ENCODE results near the gene PLA2G1B.
"Not testable (repeated sequence)": the region's sequence is repeated elsewhere in the genome, so short reads cannot be mapped to it uniquely, and the experiment has no call there.

PLA2G1B gene

DNA sequence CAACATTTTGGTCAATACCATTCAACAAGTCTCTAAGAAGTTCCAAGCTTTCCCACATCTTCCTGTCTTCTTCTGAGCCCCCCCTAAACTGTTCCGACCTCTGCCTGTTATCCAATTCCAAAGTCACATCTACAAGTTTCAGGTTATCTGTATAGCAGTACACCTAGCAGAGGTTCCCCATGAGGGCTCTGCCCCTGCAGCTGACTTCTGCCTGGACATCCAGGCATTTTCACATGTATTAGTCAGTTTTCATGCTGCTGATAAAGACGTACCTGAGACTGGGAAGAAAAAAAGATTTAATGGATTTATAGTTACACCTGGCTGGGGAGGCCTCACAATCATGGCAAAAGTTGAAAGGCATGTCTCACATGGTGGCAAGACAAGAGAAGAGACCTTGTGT, 10.2 kb upstream of the PLA2G1B start:
- H3K9ac ChIP-seq (ENCODE audit: low read depth, low read length) = no peak overlapping the region
- H3K4me3 ChIP-seq (ENCODE audit: low read depth, low read length) = no peak overlapping the region
- peaks cover 6% of the 10 kb centered on the region for H3K9me3 ChIP-seq (ENCODE audit: control insufficient read depth, insufficient read depth, low read length)
- H3K4me1 ChIP-seq (ENCODE audit: control insufficient read depth, insufficient read depth, low read length) = no peaks in the 10 kb centered on the region
- no peaks in the 10 kb centered on the region for H3K27me3 ChIP-seq (ENCODE audit: control insufficient read depth, insufficient read depth, low read length)
- no peaks in the 10 kb centered on the region for H3K36me3 ChIP-seq (ENCODE audit: control insufficient read depth, insufficient read depth, low read length)

DNA sequence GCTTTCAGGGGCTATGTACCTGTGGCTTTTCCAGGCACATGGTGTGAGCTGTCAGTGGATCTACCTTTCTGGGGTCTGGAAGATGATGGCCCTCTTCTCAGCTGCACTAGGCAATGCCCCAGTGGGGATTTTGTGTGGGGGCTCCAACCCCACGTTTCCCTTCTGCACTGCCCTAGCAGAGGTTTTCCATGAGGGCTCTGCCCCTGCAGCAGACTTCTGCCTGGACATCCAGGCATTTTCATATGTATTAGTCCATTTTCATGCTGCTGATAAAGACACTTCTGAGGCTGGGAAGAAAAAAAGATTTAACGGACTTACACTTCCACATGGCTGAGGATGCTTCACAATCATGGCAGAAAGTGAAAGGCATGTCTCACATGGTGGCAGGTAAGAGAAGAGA, 8.8 kb upstream of the PLA2G1B start:
- not testable (repeated sequence) for H3K9ac ChIP-seq (ENCODE audit: low read depth, low read length); H3K36me3 ChIP-seq (ENCODE audit: control insufficient read depth, insufficient read depth, low read length); H3K4me1 ChIP-seq (ENCODE audit: control insufficient read depth, insufficient read depth, low read length); H3K4me3 ChIP-seq (ENCODE audit: low read depth, low read length); H3K9me3 ChIP-seq (ENCODE audit: control insufficient read depth, insufficient read depth, low read length); H3K27me3 ChIP-seq (ENCODE audit: control insufficient read depth, insufficient read depth, low read length)

DNA sequence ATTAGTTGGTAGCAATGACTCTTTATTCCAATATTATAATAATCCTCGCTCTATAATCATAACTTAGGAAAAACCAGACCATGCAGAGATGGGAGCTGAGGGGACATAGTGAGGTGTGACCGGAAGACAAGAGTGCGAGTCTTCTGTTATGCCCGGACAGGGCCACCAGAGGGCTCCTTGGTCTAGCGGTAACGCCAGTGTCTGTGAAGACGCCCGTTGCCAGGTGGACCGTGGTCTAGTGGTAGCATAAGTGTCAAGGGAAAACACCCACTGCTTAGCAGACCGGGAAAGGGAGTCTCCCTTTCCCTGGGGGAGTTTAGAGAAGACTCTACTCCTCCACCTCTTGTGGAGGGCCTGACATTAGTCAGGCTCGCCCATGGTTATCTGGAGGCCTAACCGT, 7.9 kb upstream of the PLA2G1B start:
- H3K4me3 ChIP-seq (ENCODE audit: low read depth, low read length); H3K27me3 ChIP-seq (ENCODE audit: control insufficient read depth, insufficient read depth, low read length); H3K9ac ChIP-seq (ENCODE audit: low read depth, low read length); H3K9me3 ChIP-seq (ENCODE audit: control insufficient read depth, insufficient read depth, low read length); H3K4me1 ChIP-seq (ENCODE audit: control insufficient read depth, insufficient read depth, low read length); H3K36me3 ChIP-seq (ENCODE audit: control insufficient read depth, insufficient read depth, low read length): not testable (repeated sequence)

DNA sequence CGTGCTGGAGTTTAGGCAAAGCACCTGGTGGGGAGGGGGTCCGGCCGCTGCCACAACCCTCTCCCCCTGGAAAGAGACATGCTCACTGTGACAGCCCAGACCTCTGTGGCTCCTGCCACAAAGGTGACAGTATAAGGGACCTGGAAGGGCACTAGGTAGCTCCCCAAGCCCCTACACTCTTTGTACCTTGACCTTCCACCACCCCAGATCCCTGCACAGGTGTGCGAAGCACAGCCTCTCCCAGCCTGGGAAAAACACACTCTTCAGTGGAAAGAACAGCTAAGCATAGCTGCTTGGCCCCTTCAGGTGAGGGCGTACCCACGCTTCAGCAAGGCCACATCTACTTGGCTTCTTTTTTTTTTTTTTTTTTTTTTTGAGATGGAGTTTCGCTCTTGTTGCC, 4.9 kb upstream of the PLA2G1B start:
- no peak overlapping the region for H3K4me3 ChIP-seq (ENCODE audit: low read depth, low read length)
- H3K36me3 ChIP-seq (ENCODE audit: control insufficient read depth, insufficient read depth, low read length) = no peaks in the 10 kb centered on the region
- peaks cover 3% of the 10 kb centered on the region for H3K9me3 ChIP-seq (ENCODE audit: control insufficient read depth, insufficient read depth, low read length)
- no peaks in the 10 kb centered on the region for H3K4me1 ChIP-seq (ENCODE audit: control insufficient read depth, insufficient read depth, low read length)
- H3K9ac ChIP-seq (ENCODE audit: low read depth, low read length) = no peak overlapping the region
- no peaks in the 10 kb centered on the region for H3K27me3 ChIP-seq (ENCODE audit: control insufficient read depth, insufficient read depth, low read length)

DNA sequence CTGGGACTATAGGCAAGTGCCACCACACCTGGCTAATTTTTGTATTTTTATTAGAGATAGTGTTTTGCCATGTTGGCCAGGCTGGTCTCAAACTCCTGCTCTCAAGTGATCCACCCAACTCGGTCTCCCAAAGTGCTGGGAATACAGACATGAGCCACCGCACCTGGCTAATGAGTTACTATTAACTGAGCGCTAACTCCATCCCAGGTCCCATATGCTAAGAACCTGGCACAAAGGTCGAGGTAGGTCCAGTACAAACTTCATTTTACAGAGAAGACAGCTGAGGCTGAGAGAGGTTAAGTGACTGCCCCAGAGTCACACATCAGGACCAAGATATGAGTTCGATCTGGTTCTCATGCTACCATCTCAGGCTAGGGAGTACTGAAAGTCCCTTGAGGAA, 4.5 kb upstream of the PLA2G1B start:
- no peaks in the 10 kb centered on the region for H3K36me3 ChIP-seq (ENCODE audit: control insufficient read depth, insufficient read depth, low read length)
- no peak overlapping the region for H3K4me3 ChIP-seq (ENCODE audit: low read depth, low read length)
- no peak overlapping the region for H3K9ac ChIP-seq (ENCODE audit: low read depth, low read length)
- H3K9me3 ChIP-seq (ENCODE audit: control insufficient read depth, insufficient read depth, low read length) = peaks cover 3% of the 10 kb centered on the region
- H3K4me1 ChIP-seq (ENCODE audit: control insufficient read depth, insufficient read depth, low read length) = no peaks in the 10 kb centered on the region
- H3K27me3 ChIP-seq (ENCODE audit: control insufficient read depth, insufficient read depth, low read length) = no peaks in the 10 kb centered on the region

DNA sequence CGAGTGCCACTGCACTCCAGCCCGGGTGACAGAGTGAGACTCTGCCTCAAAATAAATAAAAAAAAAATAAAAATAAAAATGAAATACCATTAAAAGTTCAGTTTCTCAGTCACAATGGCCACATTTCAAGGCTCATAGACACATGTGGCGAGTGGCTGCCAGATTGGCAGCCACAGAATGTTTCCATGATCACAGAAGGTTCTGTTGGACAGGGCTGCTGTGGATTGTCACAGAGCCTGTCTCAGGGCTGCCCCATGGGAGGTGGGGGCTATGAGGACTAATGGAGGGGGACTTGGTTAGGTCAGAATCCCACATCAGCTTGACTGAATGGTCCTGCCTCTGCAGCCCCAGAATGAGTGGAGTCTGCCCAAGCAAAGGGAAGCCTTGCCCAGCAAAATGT, 3.8 kb upstream of the PLA2G1B start:
- Histone ChIP-seq H3K4me3 (ENCODE audit: low read depth, low read length) (no peak overlapping the region), H3K9ac (ENCODE audit: low read depth, low read length) (no peak overlapping the region), H3K4me1 (ENCODE audit: control insufficient read depth, insufficient read depth, low read length) (no peaks in the 10 kb centered on the region), H3K9me3 (ENCODE audit: control insufficient read depth, insufficient read depth, low read length) (peaks cover 3% of the 10 kb centered on the region), H3K36me3 (ENCODE audit: control insufficient read depth, insufficient read depth, low read length) (no peaks in the 10 kb centered on the region), H3K27me3 (ENCODE audit: control insufficient read depth, insufficient read depth, low read length) (no peaks in the 10 kb centered on the region)

DNA sequence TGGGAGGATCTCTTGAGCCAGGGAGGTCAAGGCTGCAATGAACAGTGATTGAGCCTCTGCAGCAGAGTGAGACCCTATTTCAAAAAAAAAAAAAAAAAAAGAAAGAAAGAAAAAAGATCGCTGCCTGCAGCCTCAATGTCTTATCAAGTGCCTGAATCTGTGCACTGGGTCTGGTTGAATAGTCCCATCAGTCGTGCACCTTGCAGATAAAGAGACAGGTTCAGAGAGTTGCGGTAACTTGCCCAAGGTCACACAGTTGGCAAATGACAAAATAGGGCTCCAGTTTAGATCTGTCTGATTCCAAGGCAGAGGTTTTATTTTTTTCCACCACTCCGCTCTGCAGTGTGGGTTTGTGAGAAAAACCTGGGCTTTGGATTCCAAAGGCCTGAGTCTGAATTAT, 649 bp upstream of the PLA2G1B start:
- H3K9me3 ChIP-seq (ENCODE audit: control insufficient read depth, insufficient read depth, low read length) = no peaks in the 10 kb centered on the region
- H3K4me1 ChIP-seq (ENCODE audit: control insufficient read depth, insufficient read depth, low read length) = no peaks in the 10 kb centered on the region
- peak overlapping the region; percentile 47 for H3K9ac ChIP-seq (ENCODE audit: low read depth, low read length)
- no peaks in the 10 kb centered on the region for H3K27me3 ChIP-seq (ENCODE audit: control insufficient read depth, insufficient read depth, low read length)
- H3K36me3 ChIP-seq (ENCODE audit: control insufficient read depth, insufficient read depth, low read length) = no peaks in the 10 kb centered on the region
- H3K4me3 ChIP-seq (ENCODE audit: low read depth, low read length) = no peak overlapping the region

DNA sequence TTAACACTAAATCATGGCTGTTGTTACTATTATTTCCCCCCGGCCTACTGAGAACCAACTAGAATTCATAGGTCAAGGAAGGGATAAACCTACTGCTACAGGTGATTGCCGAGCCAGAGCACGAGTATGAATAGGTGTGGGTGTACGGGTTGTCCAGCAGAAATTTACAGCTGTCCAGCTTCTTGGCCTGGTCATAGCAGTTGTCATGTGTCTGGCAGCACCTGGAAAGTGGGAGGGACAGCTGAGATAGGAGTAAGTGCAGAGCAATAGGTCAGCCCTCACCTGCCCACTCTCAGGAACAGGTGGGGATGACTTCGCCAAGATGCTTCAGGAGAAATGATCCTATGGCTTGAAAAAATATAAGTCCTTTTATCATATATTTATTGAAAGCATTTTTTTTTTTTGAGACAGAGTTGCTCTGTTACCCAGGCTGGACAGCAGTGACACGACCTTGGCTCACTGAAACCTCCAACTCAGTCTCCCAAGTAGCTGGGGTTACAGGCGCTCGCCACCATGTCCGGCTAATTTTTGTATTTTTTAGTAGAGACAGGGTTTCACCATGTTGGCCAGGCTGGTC, 2.6 kb downstream of the PLA2G1B start:
- H3K4me3 ChIP-seq (ENCODE audit: low read depth, low read length) = no peak overlapping the region
- no peaks in the 10 kb centered on the region for H3K36me3 ChIP-seq (ENCODE audit: control insufficient read depth, insufficient read depth, low read length)
- no peaks in the 10 kb centered on the region for H3K9me3 ChIP-seq (ENCODE audit: control insufficient read depth, insufficient read depth, low read length)
- no peak overlapping the region for H3K9ac ChIP-seq (ENCODE audit: low read depth, low read length)
- H3K27me3 ChIP-seq (ENCODE audit: control insufficient read depth, insufficient read depth, low read length) = no peaks in the 10 kb centered on the region
- H3K4me1 ChIP-seq (ENCODE audit: control insufficient read depth, insufficient read depth, low read length) = no peaks in the 10 kb centered on the region

DNA sequence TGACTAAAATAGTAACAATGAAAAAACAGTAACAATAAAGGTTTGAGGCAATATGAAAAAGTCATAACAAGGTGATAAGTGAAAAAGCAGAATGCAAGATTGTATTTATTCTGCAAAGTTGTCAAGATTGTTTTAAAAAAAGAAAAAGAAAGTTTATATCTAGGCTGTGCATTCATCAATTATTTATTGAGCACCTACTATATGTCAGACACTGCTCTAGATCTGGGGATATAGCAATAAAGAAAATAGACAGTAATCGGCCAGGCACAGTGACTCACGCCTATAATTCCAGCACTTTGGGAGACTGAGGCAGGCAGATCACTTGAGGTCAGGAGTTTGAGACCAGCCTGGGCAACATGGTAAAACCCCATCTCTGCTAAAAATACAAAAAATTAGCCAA, 3.8 kb downstream of the PLA2G1B start:
- H3K4me3 ChIP-seq (ENCODE audit: low read depth, low read length) = no peak overlapping the region
- H3K9ac ChIP-seq (ENCODE audit: low read depth, low read length) = no peak overlapping the region
- no peaks in the 10 kb centered on the region for H3K27me3 ChIP-seq (ENCODE audit: control insufficient read depth, insufficient read depth, low read length)
- H3K4me1 ChIP-seq (ENCODE audit: control insufficient read depth, insufficient read depth, low read length) = no peaks in the 10 kb centered on the region
- no peaks in the 10 kb centered on the region for H3K9me3 ChIP-seq (ENCODE audit: control insufficient read depth, insufficient read depth, low read length)
- no peaks in the 10 kb centered on the region for H3K36me3 ChIP-seq (ENCODE audit: control insufficient read depth, insufficient read depth, low read length)

DNA sequence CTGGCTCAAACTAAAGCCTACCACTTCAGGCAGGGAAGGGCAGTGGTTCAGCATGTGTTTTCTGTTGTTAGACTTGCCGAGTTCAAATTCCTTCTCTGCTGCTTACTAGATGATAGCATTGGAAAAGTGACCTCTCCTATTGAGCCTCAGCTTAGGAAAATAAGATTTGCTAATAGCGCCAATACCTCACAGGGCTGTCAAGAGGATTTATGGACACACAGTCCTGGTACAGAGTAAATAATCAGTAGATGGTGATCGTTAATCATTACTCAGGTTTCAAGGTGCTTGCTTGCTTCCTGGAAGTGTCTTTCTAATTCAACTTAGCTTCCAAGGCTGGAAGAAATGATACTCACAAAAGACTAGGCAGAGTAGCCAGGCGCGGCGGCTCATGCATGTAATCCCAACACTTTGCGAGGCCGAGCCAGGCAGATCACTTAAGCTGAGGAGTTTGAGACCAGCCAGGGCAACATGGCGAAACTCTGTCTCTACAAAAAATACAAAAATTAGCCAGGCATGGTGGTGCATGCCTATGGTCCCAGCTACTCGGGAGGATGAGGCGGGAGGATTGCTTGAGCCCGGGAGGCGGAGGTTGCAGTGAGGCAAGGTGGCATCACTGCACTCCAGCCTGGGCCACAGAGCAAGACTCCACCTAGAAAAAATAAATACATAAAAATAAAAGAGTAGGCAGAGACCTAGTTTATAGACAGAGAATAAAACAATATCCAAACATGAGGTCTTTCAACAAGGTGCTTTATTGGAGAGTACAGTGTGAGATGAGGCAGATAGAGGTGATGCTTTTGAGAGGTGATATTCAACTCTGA, 6.0 kb downstream of the PLA2G1B start:
- Histone ChIP-seq H3K9ac (ENCODE audit: low read depth, low read length) (no peak overlapping the region), H3K9me3 (ENCODE audit: control insufficient read depth, insufficient read depth, low read length) (no peaks in the 10 kb centered on the region), H3K27me3 (ENCODE audit: control insufficient read depth, insufficient read depth, low read length) (no peaks in the 10 kb centered on the region)

DNA sequence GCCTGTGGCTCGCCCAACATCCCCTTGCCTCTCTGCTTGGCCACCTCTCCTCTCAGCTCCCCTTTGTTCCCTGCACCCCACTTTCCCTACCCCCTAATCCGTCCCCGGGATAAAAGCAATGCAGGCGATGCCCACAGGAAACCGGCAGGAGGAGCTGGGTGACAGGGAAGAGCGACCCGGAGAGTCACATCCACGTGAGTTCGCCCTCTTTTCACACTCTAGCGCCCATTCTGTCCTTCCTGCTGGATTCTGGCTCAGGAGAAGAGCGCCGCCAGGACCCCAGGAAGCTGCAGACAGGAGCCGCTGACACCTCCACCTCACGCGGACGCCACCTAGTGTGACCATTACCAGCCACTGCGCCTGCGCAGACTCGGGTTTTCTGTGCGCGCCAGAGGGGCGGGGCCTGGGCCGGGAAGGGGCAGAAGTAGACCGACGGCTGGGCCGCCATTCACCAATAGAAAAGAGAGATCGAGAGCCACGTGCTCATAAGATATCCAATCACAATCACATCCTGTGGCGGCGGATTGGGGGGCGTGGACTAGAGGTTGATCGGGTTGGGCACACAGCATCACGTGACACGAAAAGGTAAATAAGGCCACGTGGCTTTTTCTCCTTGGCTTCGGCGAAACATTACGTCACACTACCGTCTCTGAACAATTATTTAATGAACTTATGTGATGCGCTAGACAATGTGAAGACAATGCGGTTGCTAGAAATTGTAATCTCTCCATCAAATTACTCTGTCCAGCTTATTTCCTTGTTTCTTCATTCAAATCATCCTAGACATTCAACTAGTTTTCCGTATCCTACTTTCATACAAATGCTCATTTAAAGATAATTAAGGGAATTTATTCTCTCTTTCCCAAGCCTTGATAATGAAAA, 10.1 kb downstream of the PLA2G1B start:
- Histone ChIP-seq H3K4me3 (ENCODE audit: low read depth, low read length) (peak overlapping the region; percentile 88), H3K27me3 (ENCODE audit: control insufficient read depth, insufficient read depth, low read length) (no peaks in the 10 kb centered on the region), H3K36me3 (ENCODE audit: control insufficient read depth, insufficient read depth, low read length) (no peaks in the 10 kb centered on the region), H3K9me3 (ENCODE audit: control insufficient read depth, insufficient read depth, low read length) (no peaks in the 10 kb centered on the region), H3K4me1 (ENCODE audit: control insufficient read depth, insufficient read depth, low read length) (no peaks in the 10 kb centered on the region), H3K9ac (ENCODE audit: low read depth, low read length) (peak overlapping the region; percentile 67)

More for the DNA sequence above, 6.0 kb downstream of the PLA2G1B start:
- Histone ChIP-seq H3K4me1 (ENCODE audit: control insufficient read depth, insufficient read depth, low read length) (no peaks in the 10 kb centered on the region), H3K4me3 (ENCODE audit: low read depth, low read length) (no peak overlapping the region), H3K36me3 (ENCODE audit: control insufficient read depth, insufficient read depth, low read length) (no peaks in the 10 kb centered on the region)
